Retinal pigment epithelial cell (primary cell): ENCODE results near the gene OR2J3.
"Not testable (repeated sequence)": the region's sequence is repeated elsewhere in the genome, so short reads cannot be mapped to it uniquely, and the experiment has no call there.

Experiments used
- DNase-seq: peaks from one replicate; pipeline ENCODE4 v3.0.0-alpha.2; 2010; ENCODE audit warnings: low read depth
- H3K4me3 ChIP-seq: 2 replicates; pipeline ENCODE4 v1.5.1; 2011; ENCODE audit warnings: mild to moderate bottlenecking, low read length, control low read depth, moderate library complexity
- TF ChIP-seq, protein P1 (sequence below): conservative IDR thresholded peaks from 2 replicates; pipeline ENCODE4 v1.5.1; 2011; ENCODE audit warnings: low read depth, low read length, control low read depth, inconsistent platforms

OR2J3 gene

GRCh38 chr6:29137724-29138123 is 29.9 kb downstream of the OR2J3 start:
- no peak for DNase-seq
- H3K4me3 ChIP-seq, result no peak overlapping the region
- TF ChIP-seq, protein P1, sequence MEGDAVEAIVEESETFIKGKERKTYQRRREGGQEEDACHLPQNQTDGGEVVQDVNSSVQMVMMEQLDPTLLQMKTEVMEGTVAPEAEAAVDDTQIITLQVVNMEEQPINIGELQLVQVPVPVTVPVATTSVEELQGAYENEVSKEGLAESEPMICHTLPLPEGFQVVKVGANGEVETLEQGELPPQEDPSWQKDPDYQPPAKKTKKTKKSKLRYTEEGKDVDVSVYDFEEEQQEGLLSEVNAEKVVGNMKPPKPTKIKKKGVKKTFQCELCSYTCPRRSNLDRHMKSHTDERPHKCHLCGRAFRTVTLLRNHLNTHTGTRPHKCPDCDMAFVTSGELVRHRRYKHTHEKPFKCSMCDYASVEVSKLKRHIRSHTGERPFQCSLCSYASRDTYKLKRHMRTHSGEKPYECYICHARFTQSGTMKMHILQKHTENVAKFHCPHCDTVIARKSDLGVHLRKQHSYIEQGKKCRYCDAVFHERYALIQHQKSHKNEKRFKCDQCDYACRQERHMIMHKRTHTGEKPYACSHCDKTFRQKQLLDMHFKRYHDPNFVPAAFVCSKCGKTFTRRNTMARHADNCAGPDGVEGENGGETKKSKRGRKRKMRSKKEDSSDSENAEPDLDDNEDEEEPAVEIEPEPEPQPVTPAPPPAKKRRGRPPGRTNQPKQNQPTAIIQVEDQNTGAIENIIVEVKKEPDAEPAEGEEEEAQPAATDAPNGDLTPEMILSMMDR, result no peak

GRCh38 chr6:29141606-29142005 is 33.7 kb downstream of the OR2J3 start:
- TF ChIP-seq, protein P1, result no peak
- no peak overlapping the region for H3K4me3 ChIP-seq
- DNase-seq, result no peak

- H3K4me3 ChIP-seq, result no peak overlapping the region
- no peak for DNase-seq
- TF ChIP-seq, protein P1, result no peak
Observed at GRCh38 chr6:29142309-29142708, 34.5 kb downstream of the OR2J3 start.

- TF ChIP-seq, protein P1, result no peak
- no peak for DNase-seq
- H3K4me3 ChIP-seq, result no peak overlapping the region
Observed at GRCh38 chr6:29146179-29146578, 38.3 kb downstream of the OR2J3 start.

GRCh38 chr6:29147074-29147473 is 39.2 kb downstream of the OR2J3 start:
- no peak overlapping the region for H3K4me3 ChIP-seq
- TF ChIP-seq, protein P1, result no peak
- DNase-seq, result no peak

DNA sequence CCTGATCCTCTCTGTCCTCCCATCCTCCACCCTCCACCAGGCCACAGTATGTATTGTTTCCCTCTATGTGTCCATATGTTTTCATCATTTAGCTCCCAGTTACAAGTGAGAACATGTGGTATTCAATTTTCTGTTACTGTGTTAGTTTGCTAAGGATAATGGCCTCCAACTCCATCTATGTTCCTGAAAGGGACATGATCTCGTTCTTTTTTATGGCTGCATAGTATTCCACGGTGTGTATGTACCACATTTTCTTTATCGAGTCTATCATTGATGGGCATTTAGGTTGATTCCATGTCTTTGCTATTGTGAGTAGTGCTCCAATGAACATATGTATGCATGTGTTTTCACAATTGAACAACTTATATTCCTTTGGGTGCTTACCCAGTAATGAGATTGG is 41.6 kb downstream of the OR2J3 start:
- H3K4me3 ChIP-seq, DNase-seq: not testable (repeated sequence)

GRCh38 chr6:29153083-29153482 is 45.2 kb downstream of the OR2J3 start:
- no peak overlapping the region for H3K4me3 ChIP-seq
- DNase-seq, result no peak
- TF ChIP-seq, protein P1, result no peak

DNA sequence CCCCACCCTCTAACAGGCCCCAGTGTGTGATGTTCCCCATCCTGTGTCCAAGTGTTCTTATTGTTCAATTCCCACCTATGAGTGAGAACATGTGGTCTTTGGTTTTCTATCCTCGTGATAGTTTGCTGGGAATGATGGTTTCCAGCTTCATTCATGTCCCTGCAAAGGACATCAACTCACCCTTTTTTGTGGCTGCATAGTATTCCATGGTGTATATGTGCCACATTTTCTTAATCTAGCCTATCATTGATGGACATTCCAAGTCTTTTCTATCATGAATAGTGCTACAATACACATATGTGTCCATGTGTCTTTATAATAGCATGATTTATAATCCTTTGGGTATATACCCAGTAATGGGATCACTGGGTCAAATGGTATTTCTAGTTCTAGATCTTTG is 47.3 kb downstream of the OR2J3 start:
- DNase-seq, result not testable (repeated sequence)

DNA sequence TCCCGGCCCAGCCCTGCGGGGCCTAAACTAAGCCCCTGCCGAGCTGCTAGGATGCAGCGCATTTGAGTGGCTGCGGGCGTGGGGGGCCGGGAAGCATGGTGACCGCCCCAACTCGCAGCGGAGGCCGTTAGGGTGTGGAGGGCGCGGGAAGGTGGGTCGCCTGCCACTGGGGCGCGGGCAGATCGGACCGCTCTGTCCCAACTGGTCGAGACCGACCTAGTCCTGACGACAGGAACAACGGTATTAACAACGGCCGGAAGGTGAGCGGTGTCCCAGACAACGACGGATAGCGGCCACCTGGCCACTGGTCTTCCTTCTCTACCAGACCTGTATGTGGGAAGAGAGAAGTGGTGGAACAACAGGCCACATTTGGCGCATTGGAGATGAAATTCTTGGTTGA is 52.1 kb downstream of the OR2J3 start:
- H3K4me3 ChIP-seq, DNase-seq: not testable (repeated sequence)

More for the DNA sequence above, 47.3 kb downstream of the OR2J3 start:
- H3K4me3 ChIP-seq, result not testable (repeated sequence)
